Stimulated activated CD4-positive, alpha-beta T cell treated with anti-CD3 and anti-CD28 coated beads, Interleukin-2, amount 100 ng/mL, for 48 hours (primary cell): ENCODE data around the gene MYO5C.
A peak's percentile ranks its signal among the peaks of the same experiment; 100 is the strongest.
"Not testable (repeated sequence)": the region's sequence is repeated elsewhere in the genome, so short reads cannot be mapped to it uniquely, and the experiment has no call there.

Experiments used
- DNase-seq, 2 donors: peaks; one replicate each; pipeline ENCODE4 v3.0.0-alpha.2; 2020

Gene MYO5C

GRCh38 chr15:52243697-52244555 is 51.7 kb downstream of the MYO5C start:
- no peak for DNase-seq

GRCh38 chr15:52243286-52243685 is 52.3 kb downstream of the MYO5C start:
- no peak for DNase-seq

- DNase-seq, result no peak
Observed at GRCh38 chr15:52241489-52241888, 54.1 kb downstream of the MYO5C start.

GRCh38 chr15:52240166-52240565 is 55.4 kb downstream of the MYO5C start:
- no peak for DNase-seq

GRCh38 chr15:52238989-52239525 is 56.5 kb downstream of the MYO5C start:
- not testable (repeated sequence) for DNase-seq

GRCh38 chr15:52238149-52238548 is 57.5 kb downstream of the MYO5C start:
- DNase-seq, result no peak

- no peak for DNase-seq
Observed at GRCh38 chr15:52236013-52236412, 59.6 kb downstream of the MYO5C start.

GRCh38 chr15:52234596-52235541 is 60.7 kb downstream of the MYO5C start:
- peak in 1 of 2 donors; percentile 32 for DNase-seq

GRCh38 chr15:52233405-52233804 is 62.2 kb downstream of the MYO5C start:
- DNase-seq, result no peak

- DNase-seq, result no peak
Observed at GRCh38 chr15:52232327-52232726, 63.3 kb downstream of the MYO5C start.

- DNase-seq, result no peak
Observed at GRCh38 chr15:52230073-52230472, 65.5 kb downstream of the MYO5C start.

- DNase-seq, result no peak
Observed at GRCh38 chr15:52228921-52229320, 66.7 kb downstream of the MYO5C start.

- DNase-seq, result peak; percentile 40 to 50
Observed at GRCh38 chr15:52227456-52227855, 68.1 kb downstream of the MYO5C start.

- no peak for DNase-seq
Observed at GRCh38 chr15:52225230-52225629, 70.4 kb downstream of the MYO5C start.

GRCh38 chr15:52224211-52224610 is 71.4 kb downstream of the MYO5C start:
- DNase-seq, result no peak

GRCh38 chr15:52221730-52222129 is 73.9 kb downstream of the MYO5C start:
- no peak for DNase-seq

GRCh38 chr15:52220937-52221660 is 74.5 kb downstream of the MYO5C start:
- DNase-seq, result no peak

- DNase-seq, result no peak
Observed at GRCh38 chr15:52220251-52220650, 75.4 kb downstream of the MYO5C start.

GRCh38 chr15:52218816-52219215 is 76.8 kb downstream of the MYO5C start:
- DNase-seq, result no peak

- DNase-seq, result no peak
Observed at GRCh38 chr15:52218371-52218770, 77.2 kb downstream of the MYO5C start.

- no peak for DNase-seq
Observed at GRCh38 chr15:52217186-52217585, 78.4 kb downstream of the MYO5C start.

- no peak for DNase-seq
Observed at GRCh38 chr15:52214553-52214952, 81.1 kb downstream of the MYO5C start.

- no peak for DNase-seq
Observed at GRCh38 chr15:52213206-52213605, 82.4 kb downstream of the MYO5C start.
